HG03045 (cell line): Measurements from ENCODE around the gene SPAG9.
A peak's percentile ranks its signal among the peaks of the same experiment; 100 is the strongest.

Experiments used
- ATAC-seq: cut with Tn5 transposase; IDR thresholded peaks from one replicate; pipeline ENCODE4 v1.9.1; 2021; ENCODE audit warnings: mild to moderate bottlenecking, moderate library complexity; ENCODE audit not compliant: unreplicated experiment

The SPAG9 gene

GRCh38 chr17:51120739-51121619 is at the start of gene SPAG9:
SPAG9 (minus strand) TSS chr17:51120868; CDS start chr17:51120656, 212 bp downstream.
- ATAC-seq = peak; percentile 74

- no peak for ATAC-seq
Measured at GRCh38 chr17:51169340-51169739, 48.7 kb upstream of the SPAG9 start.

GRCh38 chr17:51166987-51167931 is 46.6 kb upstream of the SPAG9 start:
- peak; percentile 43 for ATAC-seq

- peak; percentile 86 for ATAC-seq
Measured at GRCh38 chr17:51166198-51166986, 45.7 kb upstream of the SPAG9 start, which contains the start of gene NME2. NME2 (plus strand) TSS chr17:51166411; CDS start chr17:51166831, 420 bp downstream.

GRCh38 chr17:51165680-51166197 is 45.1 kb upstream of the SPAG9 start:
- ATAC-seq = peak; percentile 17

GRCh38 chr17:51164911-51165679 is 44.4 kb upstream of the SPAG9 start:
- ATAC-seq = no peak

- ATAC-seq = no peak
Measured at GRCh38 chr17:51161541-51161940, 40.9 kb upstream of the SPAG9 start.

GRCh38 chr17:51159604-51160003 is 38.9 kb upstream of the SPAG9 start:
- no peak for ATAC-seq

- ATAC-seq = no peak
Measured at GRCh38 chr17:51155416-51155815, 34.7 kb upstream of the SPAG9 start.

- ATAC-seq = no peak
Measured at GRCh38 chr17:51154176-51154575, 33.5 kb upstream of the SPAG9 start.

GRCh38 chr17:51153210-51154072 is 32.8 kb upstream of the SPAG9 start, which contains the start of gene NME1:
NME1 (plus strand) TSS chr17:51153559; CDS start chr17:51155655, 2,096 bp downstream.
- ATAC-seq = peak; percentile 90

- ATAC-seq = no peak
Measured at GRCh38 chr17:51152766-51153209, 32.1 kb upstream of the SPAG9 start.

- ATAC-seq = no peak
Measured at GRCh38 chr17:51150932-51151331, 30.3 kb upstream of the SPAG9 start.

- no peak for ATAC-seq
Measured at GRCh38 chr17:51149163-51149562, 28.5 kb upstream of the SPAG9 start.

GRCh38 chr17:51147650-51148049 is 27.0 kb upstream of the SPAG9 start:
- no peak for ATAC-seq

GRCh38 chr17:51144266-51145022 is 23.8 kb upstream of the SPAG9 start:
- no peak for ATAC-seq

GRCh38 chr17:51142597-51142996 is 21.9 kb upstream of the SPAG9 start:
- ATAC-seq = no peak

GRCh38 chr17:51135956-51136355 is 15.3 kb upstream of the SPAG9 start:
- no peak for ATAC-seq
